Activated CD4-positive, alpha-beta T cell treated with anti-CD3 and anti-CD28 coated beads for 48 hours (primary cell): ENCODE data around the gene CLCNKA.

Source experiments
- DNase-seq: peaks from one replicate; pipeline ENCODE4 v3.0.0-alpha.2; 2020

Gene CLCNKA

GRCh38 chr1:16066245-16066644 lies 44.4 kb downstream of the CLCNKA start:
- no peak for DNase-seq

- no peak for DNase-seq
These were observed 45.4 kb downstream of the CLCNKA start for GRCh38 chr1:16067127-16067768.

- DNase-seq = no peak
These were observed 46.1 kb downstream of the CLCNKA start for GRCh38 chr1:16067933-16068332.

GRCh38 chr1:16068356-16069270 lies 46.8 kb downstream of the CLCNKA start:
- DNase-seq = no peak

- no peak for DNase-seq
These were observed 49.0 kb downstream of the CLCNKA start for GRCh38 chr1:16070640-16071355.

GRCh38 chr1:16071614-16072013 lies 49.8 kb downstream of the CLCNKA start:
- no peak for DNase-seq

GRCh38 chr1:16072095-16072494 lies 50.3 kb downstream of the CLCNKA start:
- no peak for DNase-seq

- DNase-seq = peak; percentile 23
These were observed 51.0 kb downstream of the CLCNKA start for GRCh38 chr1:16072616-16073484.

GRCh38 chr1:16073490-16074119 lies 51.8 kb downstream of the CLCNKA start, which contains the start of gene FAM131C:
TSS of gene FAM131C (minus strand) at chr1:16073651. CDS start at chr1:16073442, 209 bp downstream.
- DNase-seq = peak; percentile 47

- no peak for DNase-seq
These were observed 52.4 kb downstream of the CLCNKA start for GRCh38 chr1:16074217-16074616.

GRCh38 chr1:16075337-16076030 lies 53.6 kb downstream of the CLCNKA start:
- DNase-seq = no peak

- DNase-seq = no peak
These were observed 54.4 kb downstream of the CLCNKA start for GRCh38 chr1:16076031-16076864.

GRCh38 chr1:16076865-16077238 lies 55.0 kb downstream of the CLCNKA start:
- DNase-seq = no peak

- DNase-seq = no peak
These were observed 55.8 kb downstream of the CLCNKA start for GRCh38 chr1:16077406-16078245.

GRCh38 chr1:16078925-16079656 lies 57.3 kb downstream of the CLCNKA start:
- DNase-seq = peak; percentile 85

GRCh38 chr1:16080422-16081150 lies 58.8 kb downstream of the CLCNKA start:
- no peak for DNase-seq

GRCh38 chr1:16081636-16082035 lies 59.8 kb downstream of the CLCNKA start:
- no peak for DNase-seq
